C4-2B (cell line): ENCODE measurements around the gene PTPRN2.
"Not testable (repeated sequence)": the region's sequence is repeated elsewhere in the genome, so short reads cannot be mapped to it uniquely, and the experiment has no call there.

Source experiments
- H3K27ac ChIP-seq: fragments of 450-650 bp; 2 replicates; pipeline ENCODE4 v1.5.1; 2017
- ZFX ChIP-seq: fragments of 450-650 bp; IDR thresholded peaks from 2 replicates; pipeline ENCODE4 v1.6.1; 2017
- TF ChIP-seq, protein P1 (sequence below): fragments of 450-650 bp; conservative IDR thresholded peaks from 2 replicates; pipeline ENCODE4 v1.5.1; 2017; ENCODE audit warnings: mild to moderate bottlenecking

PTPRN2 gene

GRCh38 chr7:158431055-158431940 is 156.3 kb downstream of the PTPRN2 start:
- peak overlapping the region; percentile 38 for H3K27ac ChIP-seq
- TF ChIP-seq ZFX, result no peak
- TF ChIP-seq, protein P1, sequence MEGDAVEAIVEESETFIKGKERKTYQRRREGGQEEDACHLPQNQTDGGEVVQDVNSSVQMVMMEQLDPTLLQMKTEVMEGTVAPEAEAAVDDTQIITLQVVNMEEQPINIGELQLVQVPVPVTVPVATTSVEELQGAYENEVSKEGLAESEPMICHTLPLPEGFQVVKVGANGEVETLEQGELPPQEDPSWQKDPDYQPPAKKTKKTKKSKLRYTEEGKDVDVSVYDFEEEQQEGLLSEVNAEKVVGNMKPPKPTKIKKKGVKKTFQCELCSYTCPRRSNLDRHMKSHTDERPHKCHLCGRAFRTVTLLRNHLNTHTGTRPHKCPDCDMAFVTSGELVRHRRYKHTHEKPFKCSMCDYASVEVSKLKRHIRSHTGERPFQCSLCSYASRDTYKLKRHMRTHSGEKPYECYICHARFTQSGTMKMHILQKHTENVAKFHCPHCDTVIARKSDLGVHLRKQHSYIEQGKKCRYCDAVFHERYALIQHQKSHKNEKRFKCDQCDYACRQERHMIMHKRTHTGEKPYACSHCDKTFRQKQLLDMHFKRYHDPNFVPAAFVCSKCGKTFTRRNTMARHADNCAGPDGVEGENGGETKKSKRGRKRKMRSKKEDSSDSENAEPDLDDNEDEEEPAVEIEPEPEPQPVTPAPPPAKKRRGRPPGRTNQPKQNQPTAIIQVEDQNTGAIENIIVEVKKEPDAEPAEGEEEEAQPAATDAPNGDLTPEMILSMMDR, result no peak

- TF ChIP-seq ZFX, result no peak
- TF ChIP-seq, protein P1, result no peak
- no peak overlapping the region for H3K27ac ChIP-seq
Observed at GRCh38 chr7:158430308-158431034, 157.2 kb downstream of the PTPRN2 start.

DNA sequence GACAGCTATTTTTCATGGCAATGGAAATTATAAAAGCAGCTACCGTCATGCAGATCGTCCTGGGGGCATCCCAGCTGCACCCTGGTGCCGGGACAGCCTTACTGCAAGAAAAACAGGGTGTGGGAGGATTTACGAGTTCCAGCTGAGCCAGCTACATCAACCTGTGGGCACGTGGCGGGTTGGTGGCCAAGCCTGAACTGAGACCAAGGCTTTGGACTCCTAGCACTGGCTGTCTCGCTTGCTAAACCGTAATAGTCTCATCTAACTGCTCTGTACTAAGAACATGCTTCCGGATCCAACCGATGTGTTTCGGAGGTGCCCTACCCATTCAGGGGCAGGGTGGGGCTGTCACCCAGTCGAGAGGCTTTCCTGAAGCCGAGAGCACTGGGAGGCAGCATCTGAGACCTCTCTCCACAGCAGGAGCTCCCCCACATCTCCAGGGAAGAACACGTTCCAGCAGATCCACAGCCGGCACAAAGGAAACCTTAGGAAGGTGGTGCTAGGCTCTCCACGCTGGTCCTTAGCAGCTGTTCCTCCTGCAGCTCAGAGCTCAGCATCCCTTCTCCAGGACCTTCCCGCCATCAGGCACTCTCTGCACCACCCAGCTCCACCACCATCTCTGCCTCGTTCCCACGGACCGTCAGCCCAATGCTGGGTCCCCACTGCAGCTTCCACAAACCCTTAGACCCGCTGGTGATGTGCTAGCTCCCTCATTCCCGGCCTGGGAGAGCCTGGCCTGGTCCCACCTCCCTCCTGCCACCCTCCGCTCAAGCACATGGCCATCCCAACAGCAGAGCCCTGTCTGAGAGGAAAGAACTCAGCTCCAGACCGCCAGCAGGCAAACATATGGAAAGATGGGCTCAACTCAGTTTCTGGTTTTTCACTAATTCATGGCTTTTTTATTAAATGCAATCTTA is 158.5 kb downstream of the PTPRN2 start:
- no peak overlapping the region for H3K27ac ChIP-seq

DNA sequence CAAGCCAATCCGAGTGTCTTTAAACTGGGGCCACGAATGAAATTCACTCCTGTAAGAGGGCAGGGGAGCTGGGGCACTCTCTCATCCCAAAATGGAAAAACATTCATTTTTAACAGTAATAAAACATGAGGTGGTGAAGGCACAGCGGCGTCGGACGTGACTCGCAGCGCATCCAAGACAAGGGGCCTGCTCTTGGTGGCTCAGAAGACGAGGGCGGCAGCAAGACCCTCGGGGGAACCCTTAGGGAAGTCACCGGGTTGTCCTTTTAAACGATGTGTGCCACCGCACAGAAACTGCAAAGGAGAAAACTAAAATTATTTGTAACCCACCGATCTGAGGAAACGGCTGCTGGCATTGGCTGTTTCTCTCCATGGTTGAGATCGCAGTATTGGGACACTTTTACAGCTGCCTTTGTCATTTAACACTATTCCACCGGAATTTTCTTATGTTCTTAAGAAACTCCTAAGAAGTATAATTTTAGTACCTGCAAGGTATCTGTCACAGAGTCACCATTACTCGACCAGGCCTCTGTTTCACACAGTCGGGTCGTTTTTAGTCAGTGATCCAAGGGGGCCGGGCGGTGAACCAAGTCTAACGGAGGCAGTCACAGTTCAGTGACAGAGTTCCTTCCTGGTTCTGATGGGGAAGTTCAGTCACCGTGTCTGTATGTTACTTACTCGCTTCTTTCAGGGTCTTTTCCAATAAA is 159.3 kb downstream of the PTPRN2 start:
- no peak overlapping the region for H3K27ac ChIP-seq
- TF ChIP-seq, protein P1, result no peak
- no peak for TF ChIP-seq ZFX

More for the DNA sequence above, 158.5 kb downstream of the PTPRN2 start:
- TF ChIP-seq ZFX, result no peak
- TF ChIP-seq, protein P1, result no peak

- H3K27ac ChIP-seq, result not testable (repeated sequence)
Observed at GRCh38 chr7:158425676-158426075, 161.9 kb downstream of the PTPRN2 start.

DNA sequence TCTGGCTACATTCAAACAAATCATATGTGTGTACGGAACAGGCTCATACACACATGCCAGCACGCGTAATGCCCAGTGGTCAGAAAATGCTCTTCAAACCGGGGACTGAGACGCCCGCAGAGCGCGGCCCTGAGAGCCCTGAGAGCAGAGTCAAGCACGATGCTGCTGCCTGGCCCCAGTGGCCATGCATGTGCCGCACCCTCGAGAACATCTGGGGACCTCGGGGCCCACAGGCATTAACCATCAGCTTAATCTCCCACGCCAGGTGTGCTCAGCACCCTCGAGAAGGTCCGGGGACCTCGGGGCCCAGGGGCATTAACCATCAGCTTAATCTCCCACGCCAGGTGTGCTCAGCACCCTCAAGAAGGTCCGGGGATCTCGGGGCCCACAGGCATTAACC is 163.1 kb downstream of the PTPRN2 start:
- TF ChIP-seq, protein P1, result no peak
- TF ChIP-seq ZFX, result no peak
- no peak overlapping the region for H3K27ac ChIP-seq

GRCh38 chr7:158424011-158424410 is 163.6 kb downstream of the PTPRN2 start:
- no peak overlapping the region for H3K27ac ChIP-seq
- TF ChIP-seq, protein P1, result no peak
- TF ChIP-seq ZFX, result no peak
